GM20431 (cell line): ENCODE results near the gene IL23A.

Experiments used
- in situ Hi-C: fragments of 300-500 bp; cut with MseI, MboI; formaldehyde crosslinking; loops from one replicate; pipeline ENCODE4 v1.15.0; 2020; ENCODE audit warnings: low sequenced_read_pairs; ENCODE audit not compliant: unreplicated experiment

IL23A gene, protein sequence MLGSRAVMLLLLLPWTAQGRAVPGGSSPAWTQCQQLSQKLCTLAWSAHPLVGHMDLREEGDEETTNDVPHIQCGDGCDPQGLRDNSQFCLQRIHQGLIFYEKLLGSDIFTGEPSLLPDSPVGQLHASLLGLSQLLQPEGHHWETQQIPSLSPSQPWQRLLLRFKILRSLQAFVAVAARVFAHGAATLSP

GRCh38 chr12:56338308-56339157 is at the start of gene IL23A:
Gene IL23A (plus strand): TSS chr12:56338884. CDS start chr12:56339045, 161 bp downstream.
- in situ Hi-C loops: no loop called here

GRCh38 chr12:56293795-56294194 is 44.9 kb upstream of the IL23A start:
- in situ Hi-C loops: no loop called here

GRCh38 chr12:56296295-56296694 is 42.4 kb upstream of the IL23A start:
- in situ Hi-C loops: no loop called here

GRCh38 chr12:56297400-56297799 is 41.3 kb upstream of the IL23A start:
- in situ Hi-C loops: no loop called here

DNA sequence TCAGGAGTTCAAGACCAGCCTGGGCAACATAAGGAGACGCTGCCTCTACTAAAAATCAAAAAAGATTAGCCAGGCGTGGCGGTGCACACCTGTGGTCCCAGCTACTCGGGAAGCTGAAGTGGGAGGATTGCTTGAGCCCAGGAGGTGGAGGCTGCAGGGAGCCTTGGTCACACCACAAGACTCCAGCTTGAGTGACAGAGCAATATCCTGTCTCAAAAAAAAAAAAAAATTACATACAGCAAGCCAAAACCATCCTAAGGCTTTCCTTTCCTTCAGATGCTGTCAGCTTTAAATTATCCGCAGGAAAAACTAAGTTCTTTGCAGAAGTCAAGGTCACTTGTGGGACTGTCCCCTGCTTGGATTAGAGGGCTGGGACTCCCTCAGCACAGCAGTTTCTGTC is 39.9 kb upstream of the IL23A start:
- in situ Hi-C loops: no loop called here

DNA sequence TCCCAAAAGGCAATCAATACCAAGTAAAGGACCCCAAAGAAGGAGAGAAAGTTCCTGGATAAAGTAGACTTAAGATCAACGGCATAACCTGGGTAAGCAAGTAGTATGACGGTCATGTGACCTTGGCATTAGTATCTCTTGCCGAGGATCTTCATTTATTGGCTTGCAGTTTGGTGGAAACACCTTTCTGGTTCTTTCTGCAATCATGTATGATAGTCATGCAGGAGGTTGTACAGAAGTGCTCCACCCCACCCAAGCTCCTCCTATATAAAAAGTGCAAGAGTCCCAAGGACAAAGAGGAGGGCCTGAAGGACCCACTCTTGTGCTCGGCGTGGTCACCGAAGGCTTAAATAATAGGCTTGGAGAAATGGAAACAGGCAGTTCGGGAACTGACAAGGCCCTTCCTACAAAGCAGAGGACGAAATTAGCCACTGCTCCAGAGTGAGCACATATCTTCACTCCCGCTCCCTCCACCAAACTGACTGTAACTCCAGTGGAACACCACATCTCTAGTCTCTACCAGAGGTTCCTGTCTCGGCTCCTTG is 39.3 kb upstream of the IL23A start:
- in situ Hi-C loops: no loop called here

- in situ Hi-C loops: no loop called here
Observed at GRCh38 chr12:56299853-56300643, 38.6 kb upstream of the IL23A start, which contains the start of gene CS. Gene CS (minus strand): TSS chr12:56300330. CDS start chr12:56300201, 129 bp downstream.

- in situ Hi-C loops: no loop called here
Observed at GRCh38 chr12:56300644-56301464, 37.8 kb upstream of the IL23A start.

DNA sequence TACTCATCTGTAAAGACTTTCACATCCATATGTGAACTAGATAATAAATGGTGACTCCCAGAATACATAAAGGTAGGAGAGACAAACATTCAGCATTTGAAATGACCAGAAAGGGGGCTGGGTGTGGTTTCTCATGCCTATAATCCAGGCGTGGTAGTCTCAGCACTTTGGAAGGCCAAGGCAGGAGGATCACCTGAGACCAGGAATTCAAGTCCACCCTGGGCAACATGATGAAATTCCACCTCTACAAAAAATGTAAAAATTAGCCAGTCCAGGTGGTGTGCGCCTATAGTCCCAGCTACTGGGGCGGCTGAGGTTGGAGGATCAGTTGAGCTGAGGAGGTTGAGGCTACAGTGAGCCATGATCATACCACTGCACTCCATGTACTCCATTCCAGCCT is 34.4 kb upstream of the IL23A start:
- in situ Hi-C loops: no loop called here

GRCh38 chr12:56304872-56305590 is 33.7 kb upstream of the IL23A start:
- in situ Hi-C loops: no loop called here

DNA sequence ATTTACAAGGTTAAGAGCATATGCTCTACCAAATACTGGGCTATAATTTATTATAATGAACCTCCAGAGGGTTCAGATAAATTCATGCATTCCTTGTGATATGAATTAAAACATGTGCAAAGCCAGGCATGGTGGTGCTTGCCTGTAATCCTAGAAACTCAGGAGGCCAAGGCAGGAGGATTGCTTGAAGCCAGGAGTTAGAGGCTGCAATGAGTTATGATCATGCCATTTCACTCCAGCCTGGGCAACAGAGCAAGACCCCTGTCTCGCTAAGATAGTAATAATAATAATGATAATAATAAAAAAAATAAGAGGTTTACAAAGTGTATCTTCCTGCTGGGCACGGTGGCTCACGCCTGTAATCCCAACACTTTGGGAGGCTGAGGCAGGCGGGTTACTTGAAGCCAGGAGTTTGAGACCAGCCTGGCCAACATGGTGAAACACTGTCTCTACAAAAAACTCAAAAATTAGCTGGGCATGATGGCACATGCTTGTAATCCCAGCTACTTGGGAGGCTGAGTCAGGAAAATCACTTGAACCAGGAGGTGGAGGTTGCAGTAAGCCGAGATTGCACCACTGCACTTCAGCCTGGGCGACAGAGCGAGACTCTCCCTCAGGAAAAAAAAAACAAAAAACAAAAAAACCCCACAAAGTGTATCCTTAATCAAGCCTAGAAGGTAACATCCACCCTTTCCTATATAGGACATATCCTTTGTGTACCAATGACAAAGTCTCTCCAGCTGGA is 31.3 kb upstream of the IL23A start:
- in situ Hi-C loops: no loop called here

GRCh38 chr12:56308714-56309113 is 30.0 kb upstream of the IL23A start:
- in situ Hi-C loops: no loop called here

- in situ Hi-C loops: no loop called here
Observed at GRCh38 chr12:56311003-56311402, 27.7 kb upstream of the IL23A start.

GRCh38 chr12:56315249-56315621 is 23.4 kb upstream of the IL23A start:
- in situ Hi-C loops: no loop called here

- in situ Hi-C loops: no loop called here
Observed at GRCh38 chr12:56315622-56316473, 22.8 kb upstream of the IL23A start, which contains the start of gene CNPY2. Gene CNPY2 (minus strand): TSS chr12:56315988. CDS start chr12:56315217, 771 bp downstream.

GRCh38 chr12:56317675-56318074 is 21.0 kb upstream of the IL23A start:
- in situ Hi-C loops: no loop called here

DNA sequence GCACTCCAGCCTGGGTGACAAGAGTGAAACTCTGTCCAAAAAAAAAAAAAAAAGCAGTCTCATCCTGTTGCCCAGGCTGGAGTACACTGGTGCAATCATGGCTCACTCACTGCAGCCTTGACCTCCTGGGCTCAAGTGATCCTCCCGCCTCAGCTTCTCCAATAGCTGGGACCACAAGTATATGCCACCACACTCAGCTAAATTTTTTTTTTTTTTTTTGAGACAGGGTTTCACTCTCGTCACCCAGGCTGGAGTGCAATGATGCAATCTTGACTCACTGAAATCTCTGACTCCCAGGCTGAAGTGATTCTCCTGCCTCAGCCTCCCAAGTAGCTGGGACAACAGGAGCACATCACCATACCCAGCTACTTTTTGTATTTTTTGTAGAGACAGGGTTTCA is 17.7 kb upstream of the IL23A start:
- in situ Hi-C loops: no loop called here
